ENCODE data around the gene KNSTRN. TPM values are rescaled to one million over a fixed set of nuclear protein-coding genes. Genes with fewer than 3 reads are reported as not detected.

Gene KNSTRN
- total and polyA plus RNA-seq, 2 donors (not counting 1 experiment from before 2014, with no cell fraction given): 22.5 to 30.9 TPM

DNA sequence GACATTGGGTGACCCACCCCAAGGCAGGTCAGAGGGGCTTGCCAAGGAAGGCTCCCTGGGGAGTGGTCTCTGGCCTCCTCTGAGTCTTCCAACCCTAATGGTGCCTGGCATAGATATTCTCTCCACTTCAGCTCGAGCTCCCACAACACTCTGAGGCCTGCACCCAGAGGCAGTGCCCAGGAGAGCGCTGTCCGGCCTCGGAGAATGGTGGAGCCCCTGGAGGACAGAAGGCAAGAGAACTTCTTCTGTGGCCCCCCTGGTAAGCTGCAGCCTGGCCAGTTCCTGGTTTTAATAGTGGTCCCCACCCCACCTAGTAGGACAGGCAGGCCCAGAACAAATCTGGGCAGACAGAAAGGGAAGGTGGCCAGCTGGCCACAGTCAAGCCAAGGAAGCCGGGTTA, 17.5 kb upstream of the KNSTRN start:
- H4K20me1 ChIP-seq (ENCODE audit: control insufficient read depth, extremely low read depth, insufficient read depth, low read length): no peaks in the 10 kb centered on the region
- DNase-seq (ENCODE audit: low read depth in 2 of 2): no peak
- no peak overlapping the region for H3K9ac ChIP-seq (ENCODE audit: insufficient read depth, low read length)
- H2AFZ ChIP-seq (ENCODE audit: low read length): no peak overlapping the region
- peaks cover 18% of the 10 kb centered on the region for H3K27me3 ChIP-seq (ENCODE audit: control insufficient read depth, insufficient read depth, low read length)
- no peak overlapping the region for H3K4me2 ChIP-seq (ENCODE audit: extremely low read depth, insufficient read depth, low read length)
- no peaks in the 10 kb centered on the region for H3K36me3 ChIP-seq (ENCODE audit: control insufficient read depth, insufficient read depth, low read length)
- H3K4me3 ChIP-seq (replicated peaks in 1 of 4; ENCODE audit: control extremely low read depth in 1 of 4, insufficient read depth in 1 of 4, low read depth in 3 of 4, low read length in 4 of 4): no peak overlapping the region
- H3K4me1 ChIP-seq (ENCODE audit: control insufficient read depth, extremely low read depth, insufficient read depth, low read length): peaks cover 3% of the 10 kb centered on the region
- H3K79me2 ChIP-seq (ENCODE audit: control insufficient read depth, insufficient read depth, low read length): no peaks in the 10 kb centered on the region
- no peak overlapping the region for H3K27ac ChIP-seq (ENCODE audit: insufficient read depth, low read length)
- TF ChIP-seq, protein P1, sequence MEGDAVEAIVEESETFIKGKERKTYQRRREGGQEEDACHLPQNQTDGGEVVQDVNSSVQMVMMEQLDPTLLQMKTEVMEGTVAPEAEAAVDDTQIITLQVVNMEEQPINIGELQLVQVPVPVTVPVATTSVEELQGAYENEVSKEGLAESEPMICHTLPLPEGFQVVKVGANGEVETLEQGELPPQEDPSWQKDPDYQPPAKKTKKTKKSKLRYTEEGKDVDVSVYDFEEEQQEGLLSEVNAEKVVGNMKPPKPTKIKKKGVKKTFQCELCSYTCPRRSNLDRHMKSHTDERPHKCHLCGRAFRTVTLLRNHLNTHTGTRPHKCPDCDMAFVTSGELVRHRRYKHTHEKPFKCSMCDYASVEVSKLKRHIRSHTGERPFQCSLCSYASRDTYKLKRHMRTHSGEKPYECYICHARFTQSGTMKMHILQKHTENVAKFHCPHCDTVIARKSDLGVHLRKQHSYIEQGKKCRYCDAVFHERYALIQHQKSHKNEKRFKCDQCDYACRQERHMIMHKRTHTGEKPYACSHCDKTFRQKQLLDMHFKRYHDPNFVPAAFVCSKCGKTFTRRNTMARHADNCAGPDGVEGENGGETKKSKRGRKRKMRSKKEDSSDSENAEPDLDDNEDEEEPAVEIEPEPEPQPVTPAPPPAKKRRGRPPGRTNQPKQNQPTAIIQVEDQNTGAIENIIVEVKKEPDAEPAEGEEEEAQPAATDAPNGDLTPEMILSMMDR (conservative IDR thresholded peaks at IDR 0.05 in 1 of 2, IDR thresholded peaks at IDR 0.05 in 1 of 2; ENCODE audit: low read depth in 1 of 2, low read length in 2 of 2): no peak
- TF ChIP-seq EZH2 (IDR thresholded peaks at IDR 0.05; ENCODE audit: low read length, missing control alignments): no peak
- H3K9me3 ChIP-seq (ENCODE audit: control insufficient read depth, insufficient read depth, low read depth, low read length): no peaks in the 10 kb centered on the region

DNA sequence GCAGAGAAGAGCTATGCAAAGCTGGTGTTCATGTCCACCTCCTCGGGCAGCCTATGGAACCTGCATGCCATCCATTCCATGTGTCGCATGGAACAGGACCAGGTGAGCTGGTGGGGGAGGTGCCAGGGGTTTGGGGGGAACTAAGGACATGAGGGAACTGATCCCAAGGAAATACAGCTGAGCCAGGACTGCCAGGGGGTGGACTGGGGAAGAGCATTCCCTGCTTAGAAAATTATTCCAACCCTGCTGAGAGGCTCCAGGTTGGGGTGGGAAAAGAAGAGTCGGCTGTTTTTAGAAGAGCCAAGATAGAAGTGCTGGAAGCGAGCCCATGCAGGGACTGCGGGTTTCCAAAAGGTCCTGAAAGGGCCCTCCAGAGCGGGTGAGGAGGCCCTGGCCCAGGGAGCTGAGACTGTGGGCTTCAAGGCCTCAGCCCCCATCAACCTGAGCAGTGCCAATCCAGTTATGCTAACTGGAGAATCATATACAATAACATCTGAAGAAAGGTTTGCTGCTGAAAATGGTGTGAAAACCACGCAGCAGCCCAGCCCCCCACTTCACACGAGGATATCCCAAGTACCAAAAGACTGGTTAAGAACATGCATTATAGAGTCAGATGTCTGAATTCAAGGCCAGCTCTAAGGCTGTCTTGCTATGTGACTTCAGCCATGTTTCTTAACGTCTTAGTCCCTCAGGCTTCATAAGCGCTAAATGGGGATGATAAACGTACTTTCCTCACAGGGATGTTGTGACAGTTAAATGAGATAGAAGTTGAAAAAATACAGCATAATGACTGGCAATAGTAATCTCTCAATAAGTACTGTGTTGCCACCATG, 16.7 kb upstream of the KNSTRN start:
- Histone ChIP-seq H3K9ac (ENCODE audit: insufficient read depth, low read length) (no peak overlapping the region), H3K4me3 (replicated peaks in 1 of 4; ENCODE audit: control extremely low read depth in 1 of 4, insufficient read depth in 1 of 4, low read depth in 3 of 4, low read length in 4 of 4) (no peak overlapping the region)
- no peak for TF ChIP-seq EZH2 (IDR thresholded peaks at IDR 0.05; ENCODE audit: low read length, missing control alignments)
- TF ChIP-seq, protein P1 (conservative IDR thresholded peaks at IDR 0.05 in 1 of 2, IDR thresholded peaks at IDR 0.05 in 1 of 2; ENCODE audit: low read depth in 1 of 2, low read length in 2 of 2): no peak

GRCh38 chr15:40366457-40367370, 15.8 kb upstream of the KNSTRN start:
- no peak overlapping the region for H3K4me3 ChIP-seq (replicated peaks in 1 of 4; ENCODE audit: control extremely low read depth in 1 of 4, insufficient read depth in 1 of 4, low read depth in 3 of 4, low read length in 4 of 4)
- peaks cover 3% of the 10 kb centered on the region for H3K4me1 ChIP-seq (ENCODE audit: control insufficient read depth, extremely low read depth, insufficient read depth, low read length)
- H3K36me3 ChIP-seq (ENCODE audit: control insufficient read depth, insufficient read depth, low read length): no peaks in the 10 kb centered on the region
- H2AFZ ChIP-seq (ENCODE audit: low read length): no peak overlapping the region
- TF ChIP-seq, protein P1 (conservative IDR thresholded peaks at IDR 0.05 in 1 of 2, IDR thresholded peaks at IDR 0.05 in 1 of 2; ENCODE audit: low read depth in 1 of 2, low read length in 2 of 2): no peak
- no peak for TF ChIP-seq EZH2 (IDR thresholded peaks at IDR 0.05; ENCODE audit: low read length, missing control alignments)
- no peaks in the 10 kb centered on the region for H4K20me1 ChIP-seq (ENCODE audit: control insufficient read depth, extremely low read depth, insufficient read depth, low read length)
- H3K27me3 ChIP-seq (ENCODE audit: control insufficient read depth, insufficient read depth, low read length): peaks cover 9% of the 10 kb centered on the region
- no peak overlapping the region for H3K9ac ChIP-seq (ENCODE audit: insufficient read depth, low read length)
- H3K4me2 ChIP-seq (ENCODE audit: extremely low read depth, insufficient read depth, low read length): no peak overlapping the region
- no peak overlapping the region for H3K27ac ChIP-seq (ENCODE audit: insufficient read depth, low read length)
- DNase-seq (ENCODE audit: low read depth in 2 of 2): no peak
- H3K9me3 ChIP-seq (ENCODE audit: control insufficient read depth, insufficient read depth, low read depth, low read length): no peaks in the 10 kb centered on the region
- H3K79me2 ChIP-seq (ENCODE audit: control insufficient read depth, insufficient read depth, low read length): no peaks in the 10 kb centered on the region

More for the DNA sequence above, 16.7 kb upstream of the KNSTRN start:
- no peaks in the 10 kb centered on the region for H3K79me2 ChIP-seq (ENCODE audit: control insufficient read depth, insufficient read depth, low read length)
- no peaks in the 10 kb centered on the region for H3K36me3 ChIP-seq (ENCODE audit: control insufficient read depth, insufficient read depth, low read length)
- H3K4me2 ChIP-seq (ENCODE audit: extremely low read depth, insufficient read depth, low read length): no peak overlapping the region
- H3K9me3 ChIP-seq (ENCODE audit: control insufficient read depth, insufficient read depth, low read depth, low read length): no peaks in the 10 kb centered on the region
- H2AFZ ChIP-seq (ENCODE audit: low read length): no peak overlapping the region
- peaks cover 9% of the 10 kb centered on the region for H3K27me3 ChIP-seq (ENCODE audit: control insufficient read depth, insufficient read depth, low read length)
- H3K4me1 ChIP-seq (ENCODE audit: control insufficient read depth, extremely low read depth, insufficient read depth, low read length): peaks cover 3% of the 10 kb centered on the region
- no peak for DNase-seq (ENCODE audit: low read depth in 2 of 2)
- no peak overlapping the region for H3K27ac ChIP-seq (ENCODE audit: insufficient read depth, low read length)
- no peaks in the 10 kb centered on the region for H4K20me1 ChIP-seq (ENCODE audit: control insufficient read depth, extremely low read depth, insufficient read depth, low read length)
